Liver (tissue), 9 donors: ENCODE measurements around the gene MYLIP. TPM values are rescaled to one million over a fixed set of nuclear protein-coding genes. Genes with fewer than 3 reads are reported as not detected.

Experiments used
- DNase-seq: peaks from one replicate; pipeline ENCODE4 v3.0.0-alpha.2; 2017; ENCODE audit warnings: low spot score
- H3K27ac ChIP-seq, 2 donors: one replicate each; pipeline ENCODE4 v1.7.0; 2013; ENCODE audit warnings: inconsistent platforms in 2 of 2, low read length in 2 of 2, control low read depth in 1 of 2, low read depth in 1 of 2, mild to moderate bottlenecking in 1 of 2
- H3K27me3 ChIP-seq, 4 donors: one replicate each; pipeline versions ENCODE4 v1.6.1 to v1.7.0; 2013; ENCODE audit warnings: low read length in 3 of 4, inconsistent platforms in 1 of 4, mild to moderate bottlenecking in 1 of 4, moderate library complexity in 1 of 4; ENCODE audit not compliant: control insufficient read depth in 4 of 4, insufficient read depth in 4 of 4
- H3K36me3 ChIP-seq, 4 donors: one replicate each; pipeline versions ENCODE4 v1.6.1 to v1.7.0; 2013; ENCODE audit warnings: low read length in 3 of 4, mild to moderate bottlenecking in 3 of 4, low read depth in 1 of 4, moderate library complexity in 1 of 4; ENCODE audit not compliant: control insufficient read depth in 4 of 4, insufficient read depth in 3 of 4
- H3K4me1 ChIP-seq, 4 donors: one replicate each; pipeline versions ENCODE4 v1.6.1 to v1.7.0; 2013; ENCODE audit warnings: low read length in 3 of 4, mild to moderate bottlenecking in 3 of 4, moderate library complexity in 1 of 4; ENCODE audit not compliant: control insufficient read depth in 4 of 4, insufficient read depth in 4 of 4
- H3K4me3 ChIP-seq, 3 donors: one replicate each; pipeline versions ENCODE4 v1.6.1 to v1.7.0; 2013; ENCODE audit warnings: low read length in 3 of 3, control low read depth in 1 of 3, low read depth in 1 of 3, mild to moderate bottlenecking in 1 of 3
- H3K9ac ChIP-seq, 2 donors: one replicate each; pipeline ENCODE4 v1.7.0; 2013; ENCODE audit warnings: low read length in 2 of 2, mild to moderate bottlenecking in 2 of 2, moderate library complexity in 2 of 2, control low read depth in 1 of 2, low read depth in 1 of 2
- H3K9me3 ChIP-seq, 4 donors: one replicate each; pipeline versions ENCODE4 v1.6.1 to v1.7.0; 2013; ENCODE audit warnings: low read length in 3 of 4; ENCODE audit not compliant: control insufficient read depth in 4 of 4
- CTCF ChIP-seq: fragments of 150-350 bp; IDR thresholded peaks from 2 replicates; pipeline ENCODE4 v1.5.1; 2017; ENCODE audit warnings: improper control_type of control experiment, low read depth, low read length; ENCODE audit not compliant: missing input control
- EGR1 ChIP-seq, 2 donors: IDR thresholded peaks; 2 replicates each; pipeline ENCODE4 v1.6.1; 2016 to 2018; ENCODE audit warnings: antibody characterized with exemption in 2 of 2, low read depth in 2 of 2
- FOXA1 ChIP-seq: IDR thresholded peaks from 2 replicates; pipeline ENCODE4 v1.6.1; 2016; ENCODE audit warnings: antibody characterized with exemption
- FOXA2 ChIP-seq: IDR thresholded peaks from 2 replicates; pipeline ENCODE4 v1.6.1; 2016; ENCODE audit warnings: antibody characterized with exemption
- GABPA ChIP-seq, 2 donors: IDR thresholded peaks in 1 of 2; conservative IDR thresholded peaks in 1 of 2; 2 replicates each; pipeline ENCODE4 v1.6.1; 2016; ENCODE audit warnings: antibody characterized with exemption in 2 of 2, mild to moderate bottlenecking in 1 of 2, moderate library complexity in 1 of 2
- HNF4A ChIP-seq, 2 donors: conservative IDR thresholded peaks; 2 replicates each; pipeline ENCODE4 v1.6.1; 2016; ENCODE audit warnings: antibody characterized with exemption in 2 of 2, mild to moderate bottlenecking in 2 of 2
- HNF4G ChIP-seq: IDR thresholded peaks from 2 replicates; pipeline ENCODE4 v1.6.1; 2016; ENCODE audit warnings: antibody characterized with exemption
- JUND ChIP-seq, 2 donors: IDR thresholded peaks; 2 replicates each; pipeline ENCODE4 v1.6.1; 2016; ENCODE audit warnings: antibody characterized with exemption in 2 of 2
- MAX ChIP-seq: IDR thresholded peaks from 2 replicates; pipeline ENCODE4 v1.6.1; 2016; ENCODE audit warnings: antibody characterized with exemption
- NR2F2 ChIP-seq: IDR thresholded peaks from 2 replicates; pipeline ENCODE4 v1.6.1; 2016; ENCODE audit warnings: antibody characterized with exemption
- RAD21 ChIP-seq, 2 donors: IDR thresholded peaks; 2 replicates each; pipeline ENCODE4 v1.6.1; 2016; ENCODE audit warnings: antibody characterized with exemption in 2 of 2, mild to moderate bottlenecking in 2 of 2
- RXRA ChIP-seq, 2 donors: IDR thresholded peaks; 2 replicates each; pipeline ENCODE4 v1.6.1; 2017 to 2018; ENCODE audit warnings: antibody characterized with exemption in 2 of 2, mild to moderate bottlenecking in 1 of 2
- SP1 ChIP-seq: IDR thresholded peaks from 2 replicates; pipeline ENCODE4 v1.6.1; 2018; ENCODE audit warnings: antibody characterized with exemption, mild to moderate bottlenecking
- TAF1 ChIP-seq: conservative IDR thresholded peaks from 2 replicates; pipeline ENCODE4 v1.6.1; 2016; ENCODE audit warnings: antibody characterized with exemption, mild to moderate bottlenecking
- YY1 ChIP-seq: IDR thresholded peaks from 2 replicates; pipeline ENCODE4 v1.6.1; 2016; ENCODE audit warnings: antibody characterized with exemption, mild to moderate bottlenecking
- ZBTB33 ChIP-seq: IDR thresholded peaks from 2 replicates; pipeline ENCODE4 v1.6.1; 2016; ENCODE audit warnings: antibody characterized with exemption
- WGBS: extraction: QIAGEN DNeasy Blood & Tissue Kit; methylation state at CpG from one replicate; pipeline ENCODE4 v1.1.7; 2013; 5-methylcytosine and 5-hydroxymethylcytosine counted together
- polyA plus RNA-seq, 2 donors: library from polyadenylated mRNA; stranded (reverse) in 1 of 2; unstranded in 1 of 2; fragments of 200-250 nt in 1 of 2; fragments of >200 nt in 1 of 2; fragmentation: Nextera tagmentation in 1 of 2; extraction: Ambion mirVana in 1 of 2; gene quantifications; one replicate each; pipeline versions ENCODE4 v1.2.1 to v1.2.3, GENCODE V29; 2013 to 2015
- total RNA-seq, 2 donors: library from RNA; depleted of rRNA; stranded (reverse); fragments of >200 nt; gene quantifications; one replicate each; pipeline ENCODE4 v1.2.3, GENCODE V29; 2014
- TF ChIP-seq, protein P1 (sequence below): IDR thresholded peaks from 2 replicates; pipeline ENCODE4 v1.6.1; 2016; ENCODE audit warnings: antibody characterized with exemption
- TF ChIP-seq, protein P2 (sequence below): IDR thresholded peaks from 2 replicates; pipeline ENCODE4 v1.6.1; 2016; ENCODE audit warnings: antibody characterized with exemption, mild to moderate bottlenecking
- donor health status: healthy.
- donor health status: healthy.
- donor health status: healthy.
- donor health status: healthy.
- donor health status: healthy.

The MYLIP gene
- total and polyA plus RNA-seq, 4 donors, result 2.7 to 29.4 (median 4.4) TPM

DNA sequence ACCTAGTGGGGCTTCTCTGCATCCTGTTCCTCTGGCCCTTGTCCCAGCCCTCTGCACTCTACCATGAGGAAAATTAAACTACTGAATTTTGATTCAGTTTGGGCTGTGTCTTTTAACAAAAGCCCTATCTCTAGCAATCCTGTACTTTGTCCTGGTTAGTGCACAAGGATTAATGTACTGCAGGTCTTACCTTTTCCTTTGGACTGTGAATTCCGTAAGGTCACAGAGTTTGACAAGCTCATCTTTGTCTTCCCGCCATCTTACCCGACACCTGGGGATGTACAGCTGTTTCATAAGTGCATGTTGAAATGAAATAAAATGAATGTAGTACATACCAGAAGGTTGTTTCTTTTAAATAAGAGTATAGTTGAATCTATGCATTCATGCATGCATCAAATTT lies 41.5 kb upstream of the MYLIP start:
- H3K27ac ChIP-seq, result no peak overlapping the region
- no peaks in the 10 kb centered on the region for H3K4me1 ChIP-seq
- 82% methylated on average over 3 of the region's 3 CpGs for WGBS
- TF ChIP-seq MAX, result no peak
- TF ChIP-seq NR2F2, result no peak
- TF ChIP-seq FOXA1, result no peak
- TF ChIP-seq, protein P1, sequence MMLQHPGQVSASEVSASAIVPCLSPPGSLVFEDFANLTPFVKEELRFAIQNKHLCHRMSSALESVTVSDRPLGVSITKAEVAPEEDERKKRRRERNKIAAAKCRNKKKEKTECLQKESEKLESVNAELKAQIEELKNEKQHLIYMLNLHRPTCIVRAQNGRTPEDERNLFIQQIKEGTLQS, result no peak
- H3K36me3 ChIP-seq, result no peaks in the 10 kb centered on the region
- no peak overlapping the region for H3K4me3 ChIP-seq
- no peak overlapping the region for H3K9ac ChIP-seq
- DNase-seq, result no peak
- H3K27me3 ChIP-seq, result peaks cover 0 to 3% (median 0%) of the 10 kb centered on the region in 4 donors
- no peaks in the 10 kb centered on the region for H3K9me3 ChIP-seq

DNA sequence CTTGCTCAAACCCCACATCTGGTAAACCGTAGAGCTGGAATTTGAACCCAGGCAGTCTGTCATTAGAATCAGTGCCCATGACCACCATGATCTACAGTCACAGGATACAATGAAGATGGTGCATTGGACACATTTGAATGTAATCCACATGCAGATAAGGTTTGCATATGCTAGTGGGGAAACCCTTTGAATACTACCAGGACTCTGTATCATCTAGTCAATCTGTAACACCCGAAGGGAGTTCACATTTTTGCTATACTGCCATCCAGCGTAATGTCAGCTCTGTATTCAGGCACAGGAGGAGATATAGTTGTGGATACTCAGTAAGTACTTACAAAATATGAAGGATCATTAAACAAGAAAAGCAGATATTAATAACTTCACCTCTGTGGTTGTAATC lies 40.5 kb upstream of the MYLIP start:
- Histone ChIP-seq H3K27me3 (peaks cover 0 to 3% (median 0%) of the 10 kb centered on the region in 4 donors), H3K4me3 (no peak overlapping the region), H3K9ac (no peak overlapping the region), H3K9me3 (no peaks in the 10 kb centered on the region), H3K36me3 (no peaks in the 10 kb centered on the region), H3K27ac (no peak overlapping the region), H3K4me1 (no peaks in the 10 kb centered on the region)
- no peak for DNase-seq
- TF ChIP-seq CTCF (no peak), ZBTB33 (no peak), MAX (no peak), JUND (IDR thresholded peaks at IDR 0.05) (no peak), YY1 (no peak), SP1 (no peak), RAD21 (IDR thresholded peaks at IDR 0.05) (no peak), GABPA (IDR thresholded peaks at IDR 0.05 in 1 of 2, conservative IDR thresholded peaks at IDR 0.05 in 1 of 2) (no peak), FOXA1 (no peak), FOXA2 (no peak), HNF4A (conservative IDR thresholded peaks at IDR 0.05) (no peak), EGR1 (IDR thresholded peaks at IDR 0.05; ENCODE audit: low read depth in 2 of 2) (no peak), TAF1 (no peak), RXRA (IDR thresholded peaks at IDR 0.05) (no peak), NR2F2 (no peak), HNF4G (no peak)
- TF ChIP-seq, protein P1, result no peak
- TF ChIP-seq, protein P2, sequence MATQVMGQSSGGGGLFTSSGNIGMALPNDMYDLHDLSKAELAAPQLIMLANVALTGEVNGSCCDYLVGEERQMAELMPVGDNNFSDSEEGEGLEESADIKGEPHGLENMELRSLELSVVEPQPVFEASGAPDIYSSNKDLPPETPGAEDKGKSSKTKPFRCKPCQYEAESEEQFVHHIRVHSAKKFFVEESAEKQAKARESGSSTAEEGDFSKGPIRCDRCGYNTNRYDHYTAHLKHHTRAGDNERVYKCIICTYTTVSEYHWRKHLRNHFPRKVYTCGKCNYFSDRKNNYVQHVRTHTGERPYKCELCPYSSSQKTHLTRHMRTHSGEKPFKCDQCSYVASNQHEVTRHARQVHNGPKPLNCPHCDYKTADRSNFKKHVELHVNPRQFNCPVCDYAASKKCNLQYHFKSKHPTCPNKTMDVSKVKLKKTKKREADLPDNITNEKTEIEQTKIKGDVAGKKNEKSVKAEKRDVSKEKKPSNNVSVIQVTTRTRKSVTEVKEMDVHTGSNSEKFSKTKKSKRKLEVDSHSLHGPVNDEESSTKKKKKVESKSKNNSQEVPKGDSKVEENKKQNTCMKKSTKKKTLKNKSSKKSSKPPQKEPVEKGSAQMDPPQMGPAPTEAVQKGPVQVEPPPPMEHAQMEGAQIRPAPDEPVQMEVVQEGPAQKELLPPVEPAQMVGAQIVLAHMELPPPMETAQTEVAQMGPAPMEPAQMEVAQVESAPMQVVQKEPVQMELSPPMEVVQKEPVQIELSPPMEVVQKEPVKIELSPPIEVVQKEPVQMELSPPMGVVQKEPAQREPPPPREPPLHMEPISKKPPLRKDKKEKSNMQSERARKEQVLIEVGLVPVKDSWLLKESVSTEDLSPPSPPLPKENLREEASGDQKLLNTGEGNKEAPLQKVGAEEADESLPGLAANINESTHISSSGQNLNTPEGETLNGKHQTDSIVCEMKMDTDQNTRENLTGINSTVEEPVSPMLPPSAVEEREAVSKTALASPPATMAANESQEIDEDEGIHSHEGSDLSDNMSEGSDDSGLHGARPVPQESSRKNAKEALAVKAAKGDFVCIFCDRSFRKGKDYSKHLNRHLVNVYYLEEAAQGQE, result no peak
- WGBS, result 88% methylated on average over 3 of the region's 3 CpGs
